ENCODE measurements around the gene ZNF397.

Gene ZNF397

GRCh38 chr18:35277633-35278032, 36.8 kb downstream of the ZNF397 start:
- no peaks in the 10 kb centered on the region for H3K4me1 Mint-ChIP-seq
- H3K4me3 Mint-ChIP-seq = no peak overlapping the region
- H3K36me3 Mint-ChIP-seq (ENCODE audit: low read depth) = peaks cover 69% of the 10 kb centered on the region
- no peak overlapping the region for H3K27ac Mint-ChIP-seq
- peaks cover 62% of the 10 kb centered on the region for H3K9me3 Mint-ChIP-seq
- no peaks in the 10 kb centered on the region for H3K27me3 Mint-ChIP-seq (ENCODE audit: low read depth)
- TF ChIP-seq CTCF (IDR thresholded peaks at IDR 0.05; ENCODE audit: unreplicated experiment in 3 of 3) = no peak

- Mint-ChIP-seq H3K36me3 (ENCODE audit: low read depth) (peaks cover 69% of the 10 kb centered on the region), H3K9me3 (peaks cover 61% of the 10 kb centered on the region), H3K4me1 (no peaks in the 10 kb centered on the region), H3K27ac (no peak overlapping the region), H3K4me3 (no peak overlapping the region), H3K27me3 (ENCODE audit: low read depth) (no peaks in the 10 kb centered on the region)
- no peak for TF ChIP-seq CTCF (IDR thresholded peaks at IDR 0.05; ENCODE audit: unreplicated experiment in 3 of 3)
Observed at GRCh38 chr18:35278085-35278484, 37.3 kb downstream of the ZNF397 start.

DNA sequence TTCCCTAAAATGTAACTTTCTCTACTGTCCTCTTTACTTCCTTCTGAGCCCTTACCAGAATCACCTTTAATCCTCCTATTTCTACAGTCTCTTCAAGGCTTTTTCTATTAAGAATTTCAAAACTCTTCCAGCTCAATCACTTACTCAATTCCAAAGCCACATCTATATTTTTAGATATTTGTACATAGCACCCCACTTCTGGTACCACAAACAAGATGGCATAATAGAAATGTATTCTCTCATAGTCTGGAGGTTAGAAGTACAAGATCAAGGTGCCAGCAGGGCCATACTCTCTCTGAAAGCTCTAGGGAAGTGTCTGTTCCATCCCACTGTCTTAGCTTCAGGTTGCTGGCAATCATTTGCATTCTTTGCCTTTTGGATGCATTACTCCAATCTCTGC, 38.1 kb downstream of the ZNF397 start:
- Mint-ChIP-seq H3K4me3 (no peak overlapping the region), H3K4me1 (no peaks in the 10 kb centered on the region), H3K9me3 (peaks cover 57% of the 10 kb centered on the region), H3K27me3 (ENCODE audit: low read depth) (no peaks in the 10 kb centered on the region), H3K27ac (no peak overlapping the region), H3K36me3 (ENCODE audit: low read depth) (peaks cover 71% of the 10 kb centered on the region)
- TF ChIP-seq CTCF (IDR thresholded peaks at IDR 0.05; ENCODE audit: unreplicated experiment in 3 of 3) = no peak

- no peak for TF ChIP-seq CTCF (IDR thresholded peaks at IDR 0.05; ENCODE audit: unreplicated experiment in 3 of 3)
- H3K9me3 Mint-ChIP-seq = peaks cover 60% of the 10 kb centered on the region
- no peak overlapping the region for H3K4me3 Mint-ChIP-seq
- H3K4me1 Mint-ChIP-seq = no peaks in the 10 kb centered on the region
- no peak overlapping the region for H3K27ac Mint-ChIP-seq
- H3K36me3 Mint-ChIP-seq (ENCODE audit: low read depth) = peaks cover 84% of the 10 kb centered on the region
- no peaks in the 10 kb centered on the region for H3K27me3 Mint-ChIP-seq (ENCODE audit: low read depth)
Observed at GRCh38 chr18:35282353-35282752, 41.5 kb downstream of the ZNF397 start.

DNA sequence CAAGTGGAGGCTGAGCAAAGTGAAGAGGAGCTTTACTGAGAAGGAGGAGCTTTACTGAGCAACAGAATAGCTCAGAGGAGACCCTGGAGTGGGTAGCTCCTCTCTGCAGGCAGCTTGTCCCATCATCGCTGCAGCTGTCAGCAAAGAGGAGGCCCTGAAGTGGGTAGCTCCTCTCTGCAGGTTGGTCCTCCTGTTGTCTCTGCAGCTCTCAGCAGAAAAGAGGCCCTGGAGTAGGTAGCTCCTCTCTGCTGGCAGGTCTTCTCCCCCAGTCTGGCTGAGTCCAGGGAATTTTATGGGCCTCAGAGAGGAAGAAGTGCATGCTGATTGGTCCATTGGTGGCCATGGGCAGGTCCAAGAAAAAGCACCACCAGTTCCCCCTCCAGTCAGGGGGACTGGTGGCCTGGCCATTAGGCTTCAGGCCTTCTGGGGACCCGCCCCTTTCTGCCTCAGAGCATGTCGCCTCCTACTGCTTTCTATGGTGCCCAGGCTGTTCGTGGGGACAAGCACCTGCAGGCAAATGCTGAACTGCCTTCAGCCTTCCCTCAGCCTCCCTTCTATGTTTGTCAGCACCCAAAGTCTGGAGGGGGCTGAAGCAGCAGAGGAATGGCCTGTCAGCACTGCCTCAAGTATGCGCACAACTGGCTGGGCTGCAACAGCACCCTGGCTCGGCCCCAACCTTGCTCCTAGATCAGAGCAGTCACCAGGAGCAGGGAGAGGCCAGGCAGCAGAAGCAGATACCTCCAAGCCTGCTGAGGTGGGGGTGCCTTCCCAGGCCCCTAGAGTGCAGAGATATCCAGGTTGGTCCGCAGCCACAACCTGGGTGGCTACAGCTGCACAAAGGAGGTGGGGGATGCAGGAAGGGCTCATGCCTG, 43.3 kb downstream of the ZNF397 start:
- no peak for TF ChIP-seq CTCF (IDR thresholded peaks at IDR 0.05; ENCODE audit: unreplicated experiment in 3 of 3)
- Mint-ChIP-seq H3K4me3 (no peak overlapping the region), H3K27ac (no peak overlapping the region), H3K9me3 (peaks cover 52% of the 10 kb centered on the region), H3K27me3 (ENCODE audit: low read depth) (no peaks in the 10 kb centered on the region), H3K4me1 (peaks cover under 1% of the 10 kb centered on the region), H3K36me3 (ENCODE audit: low read depth) (peaks cover 77% of the 10 kb centered on the region)

DNA sequence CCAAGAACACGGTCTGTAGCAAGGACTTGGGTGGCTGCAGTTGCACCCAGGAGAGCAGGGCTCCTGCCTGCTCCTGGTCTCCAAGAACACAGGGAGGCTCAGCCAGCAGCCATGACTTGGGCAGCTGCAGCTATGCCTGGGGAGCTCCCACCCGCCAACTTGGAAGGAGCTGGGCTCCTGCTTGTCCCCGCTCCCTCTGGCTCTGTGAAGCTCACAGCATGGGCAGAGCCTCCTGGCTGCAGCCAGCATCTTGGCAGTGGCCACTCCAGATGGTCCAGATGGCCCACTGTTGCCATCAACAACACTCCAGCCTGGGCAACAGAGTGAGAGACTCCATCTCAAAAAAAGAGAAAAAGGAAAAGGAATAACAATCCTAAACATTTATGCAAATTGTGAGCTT, 44.0 kb downstream of the ZNF397 start:
- peaks cover 48% of the 10 kb centered on the region for H3K9me3 Mint-ChIP-seq
- peaks cover 5% of the 10 kb centered on the region for H3K4me1 Mint-ChIP-seq

More for the DNA sequence above, 44.0 kb downstream of the ZNF397 start:
- Mint-ChIP-seq H3K4me3 (no peak overlapping the region), H3K36me3 (ENCODE audit: low read depth) (peaks cover 74% of the 10 kb centered on the region), H3K27me3 (ENCODE audit: low read depth) (no peaks in the 10 kb centered on the region), H3K27ac (no peak overlapping the region)
- TF ChIP-seq CTCF (IDR thresholded peaks at IDR 0.05; ENCODE audit: unreplicated experiment in 3 of 3) = no peak

Measured in nephron (organoid).